Stimulated activated CD4-positive, alpha-beta T cell treated with anti-CD3 and anti-CD28 coated beads, Interleukin-2, amount 100 ng/mL, for 48 hours (primary cell): Measurements from ENCODE around the gene NCAM2.

Experiments
- DNase-seq, 2 donors: peaks; one replicate each; pipeline ENCODE4 v3.0.0-alpha.2; 2020

The NCAM2 gene

DNA sequence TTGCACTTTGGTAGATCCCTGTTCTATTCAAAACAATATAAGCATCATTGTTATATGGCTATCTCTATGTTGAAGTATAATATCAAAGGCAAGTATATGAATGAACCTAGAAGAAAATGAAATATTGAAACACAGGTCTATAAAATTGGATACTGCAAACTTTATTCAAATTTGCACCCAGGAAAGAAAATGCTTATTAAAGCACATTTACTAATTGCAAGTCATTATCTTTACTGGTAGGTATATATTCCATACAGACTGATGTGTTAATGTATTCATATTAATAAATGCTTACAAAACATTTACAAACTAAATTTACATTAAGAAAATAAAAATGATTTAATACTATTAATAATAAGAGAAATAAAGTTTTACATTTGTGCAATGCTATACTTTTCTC is 469.8 kb downstream of the NCAM2 start:
- DNase-seq: no peak

DNA sequence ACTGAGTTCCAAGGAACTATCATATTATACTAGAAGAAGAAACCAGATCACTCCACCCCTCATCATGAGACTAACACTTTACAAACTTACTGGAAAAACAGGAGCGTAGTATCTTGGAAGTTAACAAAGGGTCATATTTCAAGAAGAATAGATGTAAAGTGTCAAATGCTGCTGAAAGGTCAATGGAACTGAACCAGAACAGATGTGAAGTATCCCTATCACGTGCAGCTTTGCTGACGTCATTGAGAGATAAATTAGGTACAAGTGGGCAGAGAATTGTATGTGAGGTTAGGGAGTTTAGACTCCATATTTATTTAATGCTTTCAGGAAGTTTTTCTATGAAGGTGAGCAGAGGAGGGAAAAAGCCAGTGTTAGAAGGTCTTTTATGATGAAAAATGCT is 483.0 kb downstream of the NCAM2 start:
- DNase-seq: no peak

DNA sequence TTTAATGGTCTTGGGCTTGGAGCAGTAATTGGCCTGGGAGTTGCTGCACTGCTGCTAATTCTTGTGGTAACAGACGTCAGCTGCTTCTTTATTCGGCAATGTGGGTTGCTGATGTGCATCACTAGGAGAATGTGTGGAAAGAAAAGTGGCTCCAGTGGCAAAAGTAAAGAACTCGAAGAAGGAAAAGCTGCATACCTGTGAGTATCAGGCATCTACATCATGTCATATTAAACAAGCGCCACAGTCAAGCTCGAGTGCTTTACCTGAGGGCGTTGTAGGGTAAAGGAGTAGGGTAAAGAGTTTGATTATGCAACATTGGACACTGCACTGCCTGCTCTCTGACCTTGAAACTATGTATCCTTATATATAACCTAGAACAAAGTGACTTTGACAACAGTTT is 510.6 kb downstream of the NCAM2 start:
- no peak for DNase-seq

DNA sequence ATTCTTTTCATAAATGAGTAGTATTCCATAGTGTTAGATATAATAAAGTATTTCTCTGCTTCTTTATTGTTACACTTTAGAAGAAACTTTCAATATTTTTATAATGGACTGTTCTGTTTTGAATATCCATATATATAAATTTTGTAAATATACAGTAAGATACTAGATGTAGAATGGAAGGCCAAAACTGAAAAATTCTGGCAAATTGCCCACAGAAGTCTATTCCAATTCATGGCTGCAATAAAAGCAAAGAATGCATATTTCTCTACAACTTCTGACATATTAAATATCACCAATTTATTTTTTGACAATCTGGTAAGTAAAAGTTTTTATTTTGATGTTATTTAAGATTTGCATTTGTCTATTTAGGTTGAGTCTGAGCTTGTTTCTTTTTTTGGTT is 532.5 kb downstream of the NCAM2 start:
- no peak for DNase-seq

DNA sequence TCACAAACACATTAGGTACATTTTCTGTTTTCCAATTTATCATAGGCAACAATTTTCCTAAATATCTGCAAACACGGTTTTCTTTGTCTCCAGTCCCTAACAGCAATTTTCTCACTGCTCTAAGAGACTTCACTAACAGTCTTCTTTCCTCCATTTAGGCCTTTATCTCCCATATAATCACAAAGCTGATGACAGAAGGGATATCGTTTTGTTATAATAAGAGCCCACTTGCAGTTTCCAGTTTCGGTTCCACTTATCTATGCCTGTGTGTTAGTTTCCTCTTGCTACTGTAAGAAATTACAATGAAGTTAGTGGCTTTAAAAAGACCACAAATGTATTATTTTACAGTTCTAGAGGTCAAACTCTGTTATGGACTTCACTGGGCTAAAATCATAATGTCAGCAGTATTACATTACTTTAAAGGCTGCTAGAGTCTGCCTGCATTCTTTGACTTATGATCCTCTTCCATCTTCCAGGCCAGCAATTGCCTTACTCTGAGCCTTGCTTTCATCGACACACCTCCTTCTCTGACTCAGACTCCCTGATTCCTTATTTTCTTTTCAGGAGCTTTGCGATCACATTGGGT is 549.3 kb downstream of the NCAM2 start:
- DNase-seq: no peak

DNA sequence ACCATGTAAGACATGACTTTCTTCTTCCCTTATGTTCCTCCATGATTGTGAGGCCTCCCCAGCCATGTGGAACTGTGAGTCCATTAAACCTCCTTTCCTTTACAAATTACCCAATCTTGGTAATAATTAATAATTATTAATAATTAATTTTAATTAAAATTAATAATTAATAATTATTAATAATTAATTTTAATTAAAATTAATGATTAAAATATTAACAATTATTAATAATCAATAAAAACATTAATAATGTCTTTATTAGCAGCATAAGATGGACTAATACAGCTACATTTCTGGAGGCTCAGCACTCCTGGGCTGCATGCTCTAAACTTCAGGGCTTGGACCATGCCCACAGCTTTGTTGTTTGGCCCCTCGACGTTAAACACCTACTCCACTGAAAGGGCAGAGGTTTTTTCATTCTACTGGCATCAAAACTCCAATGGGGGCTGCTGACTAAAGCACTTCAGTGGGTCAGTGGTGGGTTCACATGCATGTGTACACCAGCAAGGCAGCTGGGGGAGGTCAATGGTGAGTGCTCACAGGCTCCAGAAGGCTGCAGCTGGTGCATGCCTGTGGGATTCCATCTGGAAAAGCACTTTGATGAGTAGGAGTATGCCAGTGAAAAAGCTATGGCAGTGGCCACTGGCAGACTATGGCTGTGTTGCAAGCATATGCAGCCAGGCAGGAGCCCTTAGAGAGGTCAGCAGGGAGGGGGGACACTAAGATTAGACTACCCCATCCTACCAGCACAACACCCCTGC is 561.3 kb downstream of the NCAM2 start:
- no peak for DNase-seq
